Neural cell (in vitro differentiated cells): Measurements from ENCODE around the gene HMGB1.

ENCODE experiments used
- POLR2AphosphoS5 ChIP-seq: IDR thresholded peaks from 2 replicates; pipeline ENCODE4 v1.6.1; 2012
- RAD21 ChIP-seq: fragments of 450-650 bp; conservative IDR thresholded peaks from 2 replicates; pipeline ENCODE4 v1.6.1; 2014; ENCODE audit warnings: antibody characterized with exemption, mild to moderate bottlenecking, moderate library complexity
- TF ChIP-seq, protein P1 (sequence below): fragments of 450-650 bp; IDR thresholded peaks from 2 replicates; pipeline ENCODE4 v1.5.1; 2014; ENCODE audit warnings: antibody characterized with exemption, mild to moderate bottlenecking, moderate library complexity; ENCODE audit not compliant: poor library complexity, severe bottlenecking
- TF ChIP-seq, protein P2 (sequence below): IDR thresholded peaks from 2 replicates; pipeline ENCODE4 v1.6.1; 2012; ENCODE audit warnings: borderline replicate concordance

DNA sequence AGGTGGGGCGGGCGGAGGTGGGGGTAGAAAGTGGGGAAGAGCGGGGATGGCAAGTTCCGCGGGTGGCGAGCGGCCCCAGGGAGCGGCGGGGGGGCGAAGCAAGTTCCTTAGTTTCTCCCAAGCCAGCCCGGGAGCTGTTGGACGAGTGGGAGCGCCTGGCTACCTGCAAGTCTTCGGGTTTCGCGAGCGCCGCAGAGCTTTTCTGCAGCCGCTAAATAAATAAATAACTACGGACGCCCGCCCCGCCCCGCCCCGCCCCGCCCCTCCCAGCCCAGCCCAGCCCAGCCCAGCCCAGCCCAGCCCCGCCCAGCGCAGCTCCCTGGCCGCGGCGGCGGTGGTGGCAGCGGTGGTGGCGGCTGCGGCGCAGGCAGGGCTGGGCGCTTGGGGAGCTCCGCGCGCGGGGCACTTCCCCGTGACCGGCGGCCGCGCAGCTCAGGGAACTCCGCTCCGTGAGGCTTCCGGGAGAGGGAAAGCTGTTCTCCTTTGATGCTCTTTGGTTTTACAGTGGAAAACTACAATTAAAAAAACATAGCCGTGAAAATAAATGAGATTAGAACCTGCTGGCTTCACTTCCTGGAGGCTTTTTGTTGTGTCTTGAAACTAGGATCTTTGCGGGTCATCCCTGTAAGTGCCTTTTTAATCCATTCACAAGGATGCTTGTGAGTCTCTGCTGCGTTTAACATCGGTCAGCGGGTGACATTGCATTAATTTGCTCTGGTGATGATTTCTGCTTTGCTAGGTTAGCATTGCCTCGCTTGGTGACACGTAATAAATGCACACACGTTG, 43.5 kb downstream of the HMGB1 start, which contains the start of gene UBE2L5:
- TF ChIP-seq POLR2AphosphoS5 (no peak), RAD21 (peak; percentile 29)
- TF ChIP-seq, protein P1, sequence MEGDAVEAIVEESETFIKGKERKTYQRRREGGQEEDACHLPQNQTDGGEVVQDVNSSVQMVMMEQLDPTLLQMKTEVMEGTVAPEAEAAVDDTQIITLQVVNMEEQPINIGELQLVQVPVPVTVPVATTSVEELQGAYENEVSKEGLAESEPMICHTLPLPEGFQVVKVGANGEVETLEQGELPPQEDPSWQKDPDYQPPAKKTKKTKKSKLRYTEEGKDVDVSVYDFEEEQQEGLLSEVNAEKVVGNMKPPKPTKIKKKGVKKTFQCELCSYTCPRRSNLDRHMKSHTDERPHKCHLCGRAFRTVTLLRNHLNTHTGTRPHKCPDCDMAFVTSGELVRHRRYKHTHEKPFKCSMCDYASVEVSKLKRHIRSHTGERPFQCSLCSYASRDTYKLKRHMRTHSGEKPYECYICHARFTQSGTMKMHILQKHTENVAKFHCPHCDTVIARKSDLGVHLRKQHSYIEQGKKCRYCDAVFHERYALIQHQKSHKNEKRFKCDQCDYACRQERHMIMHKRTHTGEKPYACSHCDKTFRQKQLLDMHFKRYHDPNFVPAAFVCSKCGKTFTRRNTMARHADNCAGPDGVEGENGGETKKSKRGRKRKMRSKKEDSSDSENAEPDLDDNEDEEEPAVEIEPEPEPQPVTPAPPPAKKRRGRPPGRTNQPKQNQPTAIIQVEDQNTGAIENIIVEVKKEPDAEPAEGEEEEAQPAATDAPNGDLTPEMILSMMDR = no peak
- TF ChIP-seq, protein P2, sequence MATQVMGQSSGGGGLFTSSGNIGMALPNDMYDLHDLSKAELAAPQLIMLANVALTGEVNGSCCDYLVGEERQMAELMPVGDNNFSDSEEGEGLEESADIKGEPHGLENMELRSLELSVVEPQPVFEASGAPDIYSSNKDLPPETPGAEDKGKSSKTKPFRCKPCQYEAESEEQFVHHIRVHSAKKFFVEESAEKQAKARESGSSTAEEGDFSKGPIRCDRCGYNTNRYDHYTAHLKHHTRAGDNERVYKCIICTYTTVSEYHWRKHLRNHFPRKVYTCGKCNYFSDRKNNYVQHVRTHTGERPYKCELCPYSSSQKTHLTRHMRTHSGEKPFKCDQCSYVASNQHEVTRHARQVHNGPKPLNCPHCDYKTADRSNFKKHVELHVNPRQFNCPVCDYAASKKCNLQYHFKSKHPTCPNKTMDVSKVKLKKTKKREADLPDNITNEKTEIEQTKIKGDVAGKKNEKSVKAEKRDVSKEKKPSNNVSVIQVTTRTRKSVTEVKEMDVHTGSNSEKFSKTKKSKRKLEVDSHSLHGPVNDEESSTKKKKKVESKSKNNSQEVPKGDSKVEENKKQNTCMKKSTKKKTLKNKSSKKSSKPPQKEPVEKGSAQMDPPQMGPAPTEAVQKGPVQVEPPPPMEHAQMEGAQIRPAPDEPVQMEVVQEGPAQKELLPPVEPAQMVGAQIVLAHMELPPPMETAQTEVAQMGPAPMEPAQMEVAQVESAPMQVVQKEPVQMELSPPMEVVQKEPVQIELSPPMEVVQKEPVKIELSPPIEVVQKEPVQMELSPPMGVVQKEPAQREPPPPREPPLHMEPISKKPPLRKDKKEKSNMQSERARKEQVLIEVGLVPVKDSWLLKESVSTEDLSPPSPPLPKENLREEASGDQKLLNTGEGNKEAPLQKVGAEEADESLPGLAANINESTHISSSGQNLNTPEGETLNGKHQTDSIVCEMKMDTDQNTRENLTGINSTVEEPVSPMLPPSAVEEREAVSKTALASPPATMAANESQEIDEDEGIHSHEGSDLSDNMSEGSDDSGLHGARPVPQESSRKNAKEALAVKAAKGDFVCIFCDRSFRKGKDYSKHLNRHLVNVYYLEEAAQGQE = no peak
